HK-2 (cell line): Measurements from ENCODE around the gene ROS1.

Experiments
- DNase-seq: peaks from one replicate; pipeline ENCODE4 v3.0.0-alpha.2; 2018; ENCODE audit not compliant: unreplicated experiment

The ROS1 gene

GRCh38 chr6:117440706-117441525 is 15.2 kb upstream of the ROS1 start:
- DNase-seq, result no peak

- DNase-seq, result no peak
These were observed 6.5 kb upstream of the ROS1 start for GRCh38 chr6:117432273-117432672.

GRCh38 chr6:117423754-117424153 is 2.0 kb downstream of the ROS1 start:
- DNase-seq, result no peak

GRCh38 chr6:117418320-117418719 is 7.4 kb downstream of the ROS1 start:
- DNase-seq, result no peak

GRCh38 chr6:117417851-117418250 is 7.9 kb downstream of the ROS1 start:
- no peak for DNase-seq

- DNase-seq, result no peak
These were observed 11.0 kb downstream of the ROS1 start for GRCh38 chr6:117414770-117415169.

- DNase-seq, result no peak
These were observed 14.3 kb downstream of the ROS1 start for GRCh38 chr6:117411474-117411873.

- no peak for DNase-seq
These were observed 15.9 kb downstream of the ROS1 start for GRCh38 chr6:117409863-117410262.

- no peak for DNase-seq
These were observed 16.3 kb downstream of the ROS1 start for GRCh38 chr6:117409420-117409819.

- DNase-seq, result no peak
These were observed 21.2 kb downstream of the ROS1 start for GRCh38 chr6:117404548-117404947.

- no peak for DNase-seq
These were observed 23.9 kb downstream of the ROS1 start for GRCh38 chr6:117401799-117402198.

GRCh38 chr6:117399924-117400323 is 25.8 kb downstream of the ROS1 start:
- no peak for DNase-seq

- DNase-seq, result no peak
These were observed 26.6 kb downstream of the ROS1 start for GRCh38 chr6:117399126-117399525.

GRCh38 chr6:117397536-117398227 is 28.1 kb downstream of the ROS1 start:
- DNase-seq, result no peak

GRCh38 chr6:117396228-117396627 is 29.5 kb downstream of the ROS1 start:
- DNase-seq, result no peak

- DNase-seq, result no peak
These were observed 30.6 kb downstream of the ROS1 start for GRCh38 chr6:117395164-117395563.

- DNase-seq, result no peak
These were observed 32.7 kb downstream of the ROS1 start for GRCh38 chr6:117393045-117393444.

GRCh38 chr6:117391874-117392583 is 33.7 kb downstream of the ROS1 start:
- DNase-seq, result no peak

- DNase-seq, result no peak
These were observed 36.3 kb downstream of the ROS1 start for GRCh38 chr6:117389227-117390057.

GRCh38 chr6:117387454-117387974 is 38.2 kb downstream of the ROS1 start:
- DNase-seq, result no peak

GRCh38 chr6:117384659-117385058 is 41.1 kb downstream of the ROS1 start:
- DNase-seq, result no peak

GRCh38 chr6:117381749-117382148 is 44.0 kb downstream of the ROS1 start:
- DNase-seq, result no peak
